Stimulated activated CD4-positive, alpha-beta T cell treated with anti-CD3 and anti-CD28 coated beads, Interleukin-4, amount 100 ng/mL, for 24 hours (primary cell): ENCODE measurements around the gene VNN1.
"Not testable (repeated sequence)": the region's sequence is repeated elsewhere in the genome, so short reads cannot be mapped to it uniquely, and the experiment has no call there.

Experiments
- DNase-seq: peaks from one replicate; pipeline ENCODE4 v3.0.0-alpha.2; 2020

The VNN1 gene

GRCh38 chr6:132666118-132666517, 47.7 kb downstream of the VNN1 start:
- DNase-seq: no peak

GRCh38 chr6:132664309-132665034, 49.4 kb downstream of the VNN1 start:
- DNase-seq: no peak

DNA sequence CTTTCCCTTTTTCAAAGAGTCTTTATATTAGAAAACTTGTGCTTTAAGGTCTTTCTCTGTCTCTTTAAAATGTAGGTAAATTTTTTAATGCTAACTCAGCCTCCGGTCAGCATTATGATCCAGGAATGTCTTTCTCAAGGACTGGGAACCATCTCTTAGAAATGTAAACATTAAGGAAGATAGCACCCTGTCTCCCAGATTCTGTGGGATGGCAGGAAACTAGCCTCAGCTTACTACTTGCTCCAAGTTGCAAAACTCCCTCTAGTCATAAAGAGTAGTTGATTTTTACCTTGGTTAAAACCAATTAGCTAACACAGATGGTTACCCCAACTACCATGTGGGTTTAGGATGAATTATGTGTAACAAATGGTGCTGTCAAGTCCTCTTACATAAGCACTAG, 50.2 kb downstream of the VNN1 start:
- no peak for DNase-seq

- no peak for DNase-seq
These were observed 51.9 kb downstream of the VNN1 start for GRCh38 chr6:132661906-132662305.

GRCh38 chr6:132659082-132659481, 54.8 kb downstream of the VNN1 start, which contains the start of gene TAAR1:
Gene TAAR1 (minus strand): TSS chr6:132659182. CDS start chr6:132646003, 13,179 bp downstream.
- DNase-seq: no peak

DNA sequence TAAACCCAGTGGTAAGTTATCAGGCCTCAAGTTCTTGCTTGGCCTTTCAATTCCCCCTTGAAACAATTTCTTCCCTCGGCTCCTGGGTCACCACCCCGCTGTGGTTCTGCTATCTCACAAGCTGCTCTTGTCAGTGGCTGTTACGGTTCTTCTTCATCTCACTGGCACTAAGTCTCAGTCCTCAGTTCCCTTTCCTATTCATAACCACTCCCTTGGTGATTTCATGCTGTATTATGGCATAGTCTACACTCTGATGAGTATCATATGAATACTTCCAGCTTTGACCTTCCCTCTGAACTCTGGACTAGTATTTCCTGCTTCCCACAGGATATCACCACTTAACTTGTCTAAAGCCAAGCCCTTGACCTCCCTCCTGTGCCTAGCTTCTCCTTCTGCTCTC, 62.8 kb downstream of the VNN1 start:
- DNase-seq: no peak

DNA sequence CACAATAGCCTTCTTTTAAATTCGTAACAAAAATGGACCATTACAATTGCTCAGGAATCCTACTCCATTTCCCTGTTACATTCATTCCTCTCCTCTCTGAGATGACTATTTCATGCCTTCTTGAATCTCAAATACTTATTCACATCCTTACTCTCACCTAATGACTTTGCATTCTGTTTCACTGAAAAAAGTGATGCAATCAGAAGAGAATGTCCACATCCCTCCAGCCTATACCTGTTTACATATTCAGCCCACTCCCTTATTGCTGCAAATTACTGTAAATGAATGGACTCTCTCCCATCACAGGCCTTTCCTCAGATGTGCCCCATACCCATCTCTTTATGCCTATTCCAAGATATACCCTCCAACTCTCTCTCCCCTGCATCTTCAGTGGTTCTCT, 63.4 kb downstream of the VNN1 start:
- DNase-seq: no peak

DNA sequence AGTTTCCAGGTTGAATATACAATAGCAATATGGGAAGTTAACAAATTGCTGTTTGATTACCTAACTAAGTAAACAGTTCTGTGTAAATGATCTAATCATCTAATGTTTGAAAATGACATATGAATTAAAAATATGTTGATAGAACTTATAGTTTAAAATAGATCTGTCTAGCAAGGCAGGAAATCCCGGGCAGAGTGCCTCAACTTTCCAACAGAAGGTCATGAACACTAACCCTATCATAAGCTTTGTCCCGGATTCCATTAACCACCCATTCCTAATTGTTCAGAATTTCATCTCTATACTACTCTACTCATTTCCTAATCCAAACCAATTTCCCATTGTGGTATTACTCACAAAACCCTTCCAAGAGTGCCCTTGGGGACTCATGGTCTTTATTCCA, 65.0 kb downstream of the VNN1 start:
- no peak for DNase-seq

DNA sequence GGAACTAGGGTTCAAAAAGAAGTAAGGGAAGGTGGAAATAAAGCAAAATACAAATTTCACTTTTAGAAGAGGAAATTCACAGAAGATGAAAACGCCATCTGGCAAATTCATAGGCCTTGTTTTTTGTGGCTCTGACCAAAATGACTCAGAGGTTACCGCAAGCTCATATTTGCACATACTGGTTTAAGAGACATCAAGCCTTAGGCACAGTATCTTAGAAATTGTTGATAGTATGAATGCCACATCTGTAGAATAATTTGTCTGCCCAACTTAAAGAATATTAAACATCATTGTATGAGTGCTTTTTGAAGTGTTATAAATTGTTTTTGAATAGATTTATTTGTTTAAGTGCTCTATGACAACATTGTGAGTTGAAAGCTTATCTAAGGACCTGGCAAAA, 65.5 kb downstream of the VNN1 start:
- DNase-seq: peak; percentile 5

DNA sequence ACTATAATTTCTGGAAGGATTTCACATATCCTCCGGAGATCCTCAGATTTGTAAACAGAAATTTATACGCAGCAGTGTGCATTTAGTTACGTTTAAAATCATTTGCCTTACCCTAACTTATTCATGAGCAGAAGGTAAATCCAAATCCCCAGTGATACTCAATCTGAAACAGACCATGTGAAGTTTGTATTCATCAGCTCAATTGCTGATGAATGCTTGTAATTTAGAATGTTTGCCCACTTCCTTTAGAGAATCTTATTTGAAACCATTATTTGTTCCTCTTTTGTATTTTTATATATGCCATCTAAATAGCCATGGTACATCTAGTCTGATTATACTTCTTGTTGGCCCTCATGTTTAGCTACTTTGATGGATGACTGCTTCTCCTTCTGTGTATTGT, 70.3 kb downstream of the VNN1 start:
- DNase-seq: no peak

DNA sequence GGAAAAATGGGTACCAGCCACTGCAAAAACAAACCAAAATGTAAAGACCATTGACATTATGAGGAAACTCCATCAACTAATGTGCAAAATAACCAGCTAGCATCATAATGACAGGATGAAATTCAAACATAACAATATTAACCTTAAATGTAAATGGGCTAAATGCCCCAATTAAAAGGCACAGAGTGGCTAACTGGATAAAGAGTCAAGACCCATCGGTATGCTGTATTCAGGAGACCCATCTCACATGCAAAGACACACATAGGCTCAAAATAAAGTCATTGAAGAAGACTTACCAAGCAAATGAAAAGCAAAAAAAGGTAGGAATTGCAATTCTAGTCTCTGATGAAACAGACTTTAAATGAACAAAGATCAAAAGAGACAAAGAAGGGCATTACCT, 76.7 kb downstream of the VNN1 start:
- not testable (repeated sequence) for DNase-seq

DNA sequence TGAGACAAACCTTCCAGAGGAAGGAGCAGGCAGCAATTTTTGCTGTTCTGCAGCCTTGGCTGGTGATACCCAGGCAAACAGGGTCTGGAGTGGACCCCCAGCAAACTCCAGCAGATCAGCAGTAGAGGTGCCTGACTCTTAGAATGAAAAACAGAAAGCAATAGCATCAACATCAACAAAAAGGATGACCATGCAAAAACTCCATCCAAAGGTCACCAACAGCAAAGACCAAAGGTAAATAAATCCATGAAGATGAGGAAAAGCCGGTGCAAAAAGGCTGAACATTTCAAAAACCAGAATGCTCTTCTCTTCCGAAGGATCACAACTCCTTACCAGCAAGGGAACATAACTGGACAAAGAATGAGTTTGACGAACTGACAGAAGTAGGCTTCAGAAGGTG, 77.9 kb downstream of the VNN1 start:
- DNase-seq: not testable (repeated sequence)

GRCh38 chr6:132635288-132635687, 78.6 kb downstream of the VNN1 start:
- not testable (repeated sequence) for DNase-seq

GRCh38 chr6:132634796-132635195, 79.1 kb downstream of the VNN1 start:
- DNase-seq: no peak

DNA sequence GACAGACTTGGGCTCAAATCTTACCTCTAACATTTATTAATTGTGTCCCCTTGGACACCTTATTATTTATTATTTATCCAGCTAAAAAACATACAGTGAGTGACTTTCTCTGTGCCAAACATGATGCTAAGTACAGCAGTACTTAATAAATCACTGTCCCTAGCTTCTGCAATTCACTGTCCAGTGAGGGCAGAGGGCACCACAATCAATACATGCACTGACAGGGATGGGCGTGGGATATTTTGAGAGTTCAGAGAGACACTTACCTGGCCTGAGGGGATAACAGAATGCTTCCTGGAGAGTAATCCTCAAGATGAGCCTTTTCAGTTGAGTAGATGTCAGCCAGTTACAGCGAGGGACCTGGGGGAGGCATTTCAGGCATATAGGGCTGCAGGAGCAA, 80.5 kb downstream of the VNN1 start:
- DNase-seq: no peak
